ENCODE results near the gene PRPH. TPM values are rescaled to one million over a fixed set of nuclear protein-coding genes. Genes with fewer than 3 reads are reported as not detected.

PRPH gene
- total and polyA plus RNA-seq, 8 donors, result 0.45 to 14.5 (median 9.0) TPM; not detected in 3

DNA sequence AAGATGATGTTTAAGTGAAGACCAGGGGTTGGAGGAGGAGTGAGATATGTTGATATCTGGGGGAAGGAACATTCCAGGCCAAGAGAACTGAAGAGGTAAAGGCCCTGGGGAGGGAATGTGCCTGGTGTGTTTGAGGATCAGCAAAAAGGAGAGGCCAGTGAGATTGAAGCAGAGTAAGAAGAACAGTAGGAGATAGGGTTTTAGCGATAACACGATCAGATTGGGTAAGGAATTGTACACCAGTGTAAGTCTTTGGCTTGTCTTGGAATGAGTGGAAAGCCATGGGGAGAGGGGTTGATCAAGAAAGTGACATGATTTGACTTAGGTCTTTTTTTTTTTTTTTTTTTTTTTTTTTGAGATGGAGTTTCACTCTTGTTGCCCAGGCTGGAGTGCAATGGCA, 32.9 kb downstream of the PRPH start:
- Histone ChIP-seq H3K36me3 (peaks cover 0 to 15% (median 0%) of the 10 kb centered on the region in 4 donors), H3K4me3 (no peak overlapping the region), H3K4me1 (peaks cover 7 to 22% (median 16%) of the 10 kb centered on the region in 4 donors), H3K27me3 (peaks cover 0 to 23% (median 5%) of the 10 kb centered on the region in 3 donors), H3K27ac (no peak overlapping the region), H3K9me3 (no peaks in the 10 kb centered on the region)
- DNase-seq, result no peak
- intact Hi-C loops (cut with DNase I; ENCODE audit: low total_unique reads), result no loop called here
- TF ChIP-seq, protein P1, sequence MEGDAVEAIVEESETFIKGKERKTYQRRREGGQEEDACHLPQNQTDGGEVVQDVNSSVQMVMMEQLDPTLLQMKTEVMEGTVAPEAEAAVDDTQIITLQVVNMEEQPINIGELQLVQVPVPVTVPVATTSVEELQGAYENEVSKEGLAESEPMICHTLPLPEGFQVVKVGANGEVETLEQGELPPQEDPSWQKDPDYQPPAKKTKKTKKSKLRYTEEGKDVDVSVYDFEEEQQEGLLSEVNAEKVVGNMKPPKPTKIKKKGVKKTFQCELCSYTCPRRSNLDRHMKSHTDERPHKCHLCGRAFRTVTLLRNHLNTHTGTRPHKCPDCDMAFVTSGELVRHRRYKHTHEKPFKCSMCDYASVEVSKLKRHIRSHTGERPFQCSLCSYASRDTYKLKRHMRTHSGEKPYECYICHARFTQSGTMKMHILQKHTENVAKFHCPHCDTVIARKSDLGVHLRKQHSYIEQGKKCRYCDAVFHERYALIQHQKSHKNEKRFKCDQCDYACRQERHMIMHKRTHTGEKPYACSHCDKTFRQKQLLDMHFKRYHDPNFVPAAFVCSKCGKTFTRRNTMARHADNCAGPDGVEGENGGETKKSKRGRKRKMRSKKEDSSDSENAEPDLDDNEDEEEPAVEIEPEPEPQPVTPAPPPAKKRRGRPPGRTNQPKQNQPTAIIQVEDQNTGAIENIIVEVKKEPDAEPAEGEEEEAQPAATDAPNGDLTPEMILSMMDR (IDR thresholded peaks at IDR 0.05), result no peak
- TF ChIP-seq POLR2A (IDR thresholded peaks at IDR 0.05) (no peak), POLR2AphosphoS5 (IDR thresholded peaks at IDR 0.05) (no peak), EP300 (IDR thresholded peaks at IDR 0.05) (no peak)
- 86 to 95% (median 91%) methylated on average over 2 of the region's 2 CpGs for WGBS, 5 donors

GRCh38 chr12:49328816-49329215, 33.9 kb downstream of the PRPH start:
- TF ChIP-seq EP300 (IDR thresholded peaks at IDR 0.05), result no peak
- TF ChIP-seq, protein P1 (IDR thresholded peaks at IDR 0.05), result no peak
- DNase-seq, result peak in 1 of 2 donors; percentile 7
- no peak overlapping the region for H3K27ac ChIP-seq
- peaks cover 4 to 22% (median 12%) of the 10 kb centered on the region in 4 donors for H3K4me1 ChIP-seq
- peaks cover 0 to 15% (median 0%) of the 10 kb centered on the region in 4 donors for H3K36me3 ChIP-seq
- peaks cover 0 to 32% (median 13%) of the 10 kb centered on the region in 3 donors for H3K27me3 ChIP-seq
- intact Hi-C loops (cut with DNase I; ENCODE audit: low total_unique reads), result no loop called here
- no peak overlapping the region for H3K4me3 ChIP-seq
- WGBS, 5 donors, result 96 to 99% (median 96%) methylated on average over 12 of the region's 12 CpGs
- no peaks in the 10 kb centered on the region for H3K9me3 ChIP-seq

DNA sequence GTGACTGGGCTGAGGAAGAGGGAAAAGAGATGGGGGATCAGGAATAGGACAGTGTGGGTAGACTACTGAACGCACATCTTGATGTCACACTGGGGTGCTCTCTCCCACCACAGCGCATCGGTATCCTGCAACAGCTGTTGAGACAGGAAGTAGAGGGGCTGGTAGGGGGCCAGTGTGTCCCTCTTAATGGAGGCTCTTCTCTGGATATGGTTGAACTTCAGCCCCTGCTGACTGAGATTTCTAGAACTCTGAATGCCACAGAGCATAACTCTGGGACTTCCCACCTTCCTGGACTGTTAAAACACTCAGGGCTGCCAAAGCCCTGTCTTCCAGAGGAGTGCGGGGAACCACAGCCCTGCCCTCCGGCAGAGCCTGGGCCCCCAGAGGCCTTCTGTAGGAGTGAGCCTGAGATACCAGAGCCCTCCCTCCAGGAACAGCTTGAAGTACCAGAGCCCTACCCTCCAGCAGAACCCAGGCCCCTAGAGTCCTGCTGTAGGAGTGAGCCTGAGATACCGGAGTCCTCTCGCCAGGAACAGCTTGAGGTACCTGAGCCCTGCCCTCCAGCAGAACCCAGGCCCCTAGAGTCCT, 35.2 kb downstream of the PRPH start:
- TF ChIP-seq POLR2A (IDR thresholded peaks at IDR 0.05) (no peak), POLR2AphosphoS5 (IDR thresholded peaks at IDR 0.05) (no peak)
- TF ChIP-seq, protein P1 (IDR thresholded peaks at IDR 0.05), result no peak
- Histone ChIP-seq H3K27ac (no peak overlapping the region), H3K4me1 (peaks cover 4 to 22% (median 8%) of the 10 kb centered on the region in 4 donors), H3K36me3 (peaks cover 0 to 15% (median 0%) of the 10 kb centered on the region in 4 donors), H3K9me3 (no peaks in the 10 kb centered on the region), H3K4me3 (no peak overlapping the region), H3K27me3 (peaks cover 4 to 45% (median 26%) of the 10 kb centered on the region in 3 donors)
- intact Hi-C loops (cut with DNase I; ENCODE audit: low total_unique reads), result no loop called here
- no peak for DNase-seq
- 94 to 96% (median 95%) methylated on average over 5 to 7 of the region's 7 CpGs for WGBS, 5 donors

DNA sequence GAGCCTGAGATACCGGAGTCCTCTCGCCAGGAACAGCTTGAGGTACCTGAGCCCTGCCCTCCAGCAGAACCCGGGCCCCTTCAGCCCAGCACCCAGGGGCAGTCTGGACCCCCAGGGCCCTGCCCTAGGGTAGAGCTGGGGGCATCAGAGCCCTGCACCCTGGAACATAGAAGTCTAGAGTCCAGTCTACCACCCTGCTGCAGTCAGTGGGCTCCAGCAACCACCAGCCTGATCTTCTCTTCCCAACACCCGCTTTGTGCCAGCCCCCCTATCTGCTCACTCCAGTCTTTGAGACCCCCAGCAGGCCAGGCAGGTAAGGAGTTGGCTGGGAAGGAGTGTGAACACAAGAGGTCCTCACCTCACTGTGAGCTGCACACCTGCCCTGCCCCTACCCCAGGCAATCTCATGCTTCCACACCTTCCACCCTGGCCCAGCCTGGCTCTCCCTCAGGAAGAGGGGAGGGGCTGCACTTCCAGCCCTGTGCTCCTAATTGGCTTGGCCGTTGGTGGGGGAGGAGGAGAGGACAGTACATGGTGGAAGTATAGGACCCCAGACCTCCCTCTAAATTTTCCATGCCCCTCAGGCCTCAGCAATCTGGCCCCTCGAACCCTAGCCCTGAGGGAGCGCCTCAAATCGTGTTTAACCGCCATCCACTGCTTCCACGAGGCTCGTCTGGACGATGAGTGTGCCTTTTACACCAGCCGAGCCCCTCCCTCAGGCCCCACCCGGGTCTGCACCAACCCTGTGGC, 35.9 kb downstream of the PRPH start:
- peak in 1 of 2 donors; percentile 20 for DNase-seq
- Histone ChIP-seq H3K27ac (no peak overlapping the region), H3K9me3 (no peaks in the 10 kb centered on the region), H3K36me3 (peaks cover 0 to 11% (median 0%) of the 10 kb centered on the region in 4 donors), H3K27me3 (peaks cover 5 to 52% (median 32%) of the 10 kb centered on the region in 3 donors), H3K4me3 (no peak overlapping the region), H3K4me1 (peaks cover 4 to 22% (median 8%) of the 10 kb centered on the region in 4 donors)
- TF ChIP-seq, protein P1 (IDR thresholded peaks at IDR 0.05), result no peak
- TF ChIP-seq POLR2A (IDR thresholded peaks at IDR 0.05), result no peak
- no peak for TF ChIP-seq POLR2AphosphoS5 (IDR thresholded peaks at IDR 0.05)
- no peak for TF ChIP-seq EP300 (IDR thresholded peaks at IDR 0.05)
- intact Hi-C loops (cut with DNase I; ENCODE audit: low total_unique reads), result no loop called here
- WGBS, 5 donors, result 74 to 83% (median 78%) methylated on average over 13 to 14 of the region's 14 CpGs
